ENCODE measurements around the gene GLTPD2. TPM values are rescaled to one million over a fixed set of nuclear protein-coding genes. Genes with fewer than 3 reads are reported as not detected.
"Not testable (repeated sequence)": the region's sequence is repeated elsewhere in the genome, so short reads cannot be mapped to it uniquely, and the experiment has no call there.

The GLTPD2 gene
- total and polyA plus RNA-seq, 12 donors: 0.25 TPM; not detected in 11

GRCh38 chr17:4827399-4827798 lies 38.6 kb downstream of the GLTPD2 start:
- Histone ChIP-seq H3K27me3 (no peaks in the 10 kb centered on the region), H3K27ac (no peak overlapping the region), H3K36me3 (peaks cover 0 to 16% (median 0%) of the 10 kb centered on the region in 9 donors), H3K9me3 (no peaks in the 10 kb centered on the region), H3K4me3 (no peak overlapping the region), H3K4me1 (no peaks in the 10 kb centered on the region)
- ATAC-seq (no peak), DNase-seq (no peak)
- TF ChIP-seq CTCF (IDR thresholded peaks at IDR 0.05): no peak
- 66 to 71% methylated on average over 8 of the region's 8 CpGs for WGBS, 2 donors
- intact Hi-C loops (cut with DNase I): no loop called here

GRCh38 chr17:4832829-4833177 lies 44.0 kb downstream of the GLTPD2 start:
- not testable (repeated sequence) for H3K9me3 ChIP-seq, H3K36me3 ChIP-seq, H3K27me3 ChIP-seq, DNase-seq
- Histone ChIP-seq H3K4me3 (peak overlapping the region; percentile 67 to 99 (median 90)), H3K4me1 (peaks cover 5 to 44% (median 40%) of the 10 kb centered on the region in 9 donors), H3K27ac (peak overlapping the region in 9 of 10 donors; percentile 83 to 97 (median 92))
- WGBS, 2 donors: 0 to 1% methylated on average over 9 to 10 of the region's 17 CpGs
- intact Hi-C loops (cut with DNase I): loop anchor here in 4 of 10 donors (2.0 to 10.0 kb wide), 2 partner anchors 42 to 52 kb away; no protein-coding TSS in a partner anchor
- ATAC-seq: peak in 5 of 8 donors; percentile 2 to 26 (median 13)

DNA sequence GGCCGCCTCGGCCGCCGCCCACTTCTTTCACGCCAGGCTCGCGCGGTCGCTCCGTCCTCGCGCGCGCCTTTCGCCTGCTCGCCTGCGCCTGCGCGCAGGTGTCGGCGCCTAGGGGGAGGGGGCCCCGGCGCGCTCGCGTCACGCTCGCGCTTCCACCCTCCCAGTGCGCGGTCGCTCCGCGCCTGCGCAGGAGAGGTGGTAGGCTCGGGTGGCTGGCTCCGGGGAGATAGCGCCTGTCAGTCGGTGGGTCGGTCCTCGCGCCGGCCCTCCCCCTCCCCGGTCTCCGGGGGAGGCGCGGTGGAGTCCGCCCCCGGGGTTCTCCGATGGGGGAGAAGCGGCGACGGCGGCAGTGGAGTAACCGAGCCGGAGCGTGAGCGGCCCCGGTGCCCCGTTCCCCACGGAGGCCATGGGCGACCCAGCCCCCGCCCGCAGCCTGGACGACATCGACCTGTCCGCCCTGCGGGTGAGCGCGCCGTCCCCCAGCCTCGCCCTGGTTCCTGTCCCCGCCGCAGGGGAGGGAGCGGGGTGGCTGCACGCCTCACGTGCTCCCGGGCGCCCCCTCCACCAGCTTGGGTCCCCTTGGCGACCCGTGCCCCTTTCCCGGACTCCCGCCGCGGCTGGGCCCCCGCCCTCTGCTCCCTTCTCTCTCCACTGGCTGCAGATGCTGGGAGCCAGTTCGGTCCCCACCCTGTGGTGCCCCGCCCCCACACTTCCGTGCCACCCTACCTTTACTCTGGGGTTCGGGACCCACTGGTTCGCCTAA lies 44.6 kb downstream of the GLTPD2 start, which contains the start of gene MINK1:
MINK1 (plus strand) TSS at position 163 of the 763 bp plus-strand sequence; CDS start at position 407, 244 bp downstream.
- WGBS, 2 donors: 0 to 1% methylated on average over 63 to 91 of the region's 91 CpGs
- no peaks in the 10 kb centered on the region for H3K27me3 ChIP-seq
- H3K4me1 ChIP-seq: peaks cover 10 to 49% (median 46%) of the 10 kb centered on the region in 9 donors
- ATAC-seq: peak; percentile 96 to 98 (median 97)
- DNase-seq: peak; percentile 85 to 93
- H3K36me3 ChIP-seq: peaks cover 0 to 7% (median 0%) of the 10 kb centered on the region in 9 donors
- peak within 1 kb of the TSS; percentile 64 to 97 (median 92) for H3K27ac ChIP-seq
- TF ChIP-seq CTCF (IDR thresholded peaks at IDR 0.05): no peak
- intact Hi-C loops (cut with DNase I): loop anchor here in 4 of 10 donors (2.0 to 10.0 kb wide), 2 partner anchors 43 to 51 kb away; no protein-coding TSS in a partner anchor
- peak within 1 kb of the TSS; percentile 67 to 99 (median 90) for H3K4me3 ChIP-seq
- H3K9me3 ChIP-seq: no peaks in the 10 kb centered on the region

GRCh38 chr17:4833941-4834680 lies 45.3 kb downstream of the GLTPD2 start:
- DNase-seq (peak in 1 of 2 donors; percentile 38), ATAC-seq (peak in 5 of 8 donors; percentile 1 to 31 (median 7))
- peaks cover 0 to 9% (median 0%) of the 10 kb centered on the region in 9 donors for H3K36me3 ChIP-seq
- intact Hi-C loops (cut with DNase I): loop anchor here in 4 of 10 donors (2.0 to 10.0 kb wide), 2 partner anchors 43 to 51 kb away; no protein-coding TSS in a partner anchor
- peak overlapping the region; percentile 67 to 99 (median 90) for H3K4me3 ChIP-seq
- H3K4me1 ChIP-seq: peaks cover 10 to 57% (median 54%) of the 10 kb centered on the region in 9 donors
- H3K27me3 ChIP-seq: no peaks in the 10 kb centered on the region
- no peak for TF ChIP-seq CTCF (IDR thresholded peaks at IDR 0.05)
- H3K9me3 ChIP-seq: no peaks in the 10 kb centered on the region
- H3K27ac ChIP-seq: peak overlapping the region; percentile 64 to 97 (median 92)
- WGBS, 2 donors: 5 to 10% methylated on average over 15 of the region's 15 CpGs

Measured in heart right ventricle (tissue), 16 donors.